ENCODE results near the gene EPC1.

- TF ChIP-seq REST (IDR thresholded peaks at IDR 0.05) (no peak), EP300 (IDR thresholded peaks at IDR 0.05) (no peak), RARB (CRISPR knock-in tag; IDR thresholded peaks at IDR 0.05) (no peak), FOSL2 (IDR thresholded peaks at IDR 0.05) (no peak), FOSL2 (CRISPR knock-in tag; IDR thresholded peaks at IDR 0.05) (no peak)
Measured at GRCh38 chr10:32321016-32321631, 25.8 kb downstream of the EPC1 start.

Data from A549 (cell line).